GM12872 (cell line): ENCODE measurements around the gene EWSR1.

Experiments
- CTCF ChIP-seq: IDR thresholded peaks from 3 replicates; pipeline ENCODE4 v1.5.1; 2011; ENCODE audit warnings: low read depth, mild to moderate bottlenecking, low read length, moderate library complexity; ENCODE audit not compliant: insufficient read depth

The EWSR1 gene

GRCh38 chr22:29310863-29311339 lies 42.8 kb downstream of the EWSR1 start:
- no peak for TF ChIP-seq CTCF

- TF ChIP-seq CTCF: no peak
Measured at GRCh38 chr22:29311464-29312217, 43.6 kb downstream of the EWSR1 start.

- TF ChIP-seq CTCF: no peak
Measured at GRCh38 chr22:29312218-29313125, 44.4 kb downstream of the EWSR1 start.

GRCh38 chr22:29313126-29313575 lies 45.1 kb downstream of the EWSR1 start:
- peak; percentile 77 for TF ChIP-seq CTCF

GRCh38 chr22:29313576-29314466 lies 45.8 kb downstream of the EWSR1 start:
- TF ChIP-seq CTCF: no peak

- no peak for TF ChIP-seq CTCF
Measured at GRCh38 chr22:29314537-29315285, 46.6 kb downstream of the EWSR1 start.
